ENCODE results near the gene MUC3A. TPM values are rescaled to one million over a fixed set of nuclear protein-coding genes. Genes with fewer than 3 reads are reported as not detected.

Gene MUC3A, protein sequence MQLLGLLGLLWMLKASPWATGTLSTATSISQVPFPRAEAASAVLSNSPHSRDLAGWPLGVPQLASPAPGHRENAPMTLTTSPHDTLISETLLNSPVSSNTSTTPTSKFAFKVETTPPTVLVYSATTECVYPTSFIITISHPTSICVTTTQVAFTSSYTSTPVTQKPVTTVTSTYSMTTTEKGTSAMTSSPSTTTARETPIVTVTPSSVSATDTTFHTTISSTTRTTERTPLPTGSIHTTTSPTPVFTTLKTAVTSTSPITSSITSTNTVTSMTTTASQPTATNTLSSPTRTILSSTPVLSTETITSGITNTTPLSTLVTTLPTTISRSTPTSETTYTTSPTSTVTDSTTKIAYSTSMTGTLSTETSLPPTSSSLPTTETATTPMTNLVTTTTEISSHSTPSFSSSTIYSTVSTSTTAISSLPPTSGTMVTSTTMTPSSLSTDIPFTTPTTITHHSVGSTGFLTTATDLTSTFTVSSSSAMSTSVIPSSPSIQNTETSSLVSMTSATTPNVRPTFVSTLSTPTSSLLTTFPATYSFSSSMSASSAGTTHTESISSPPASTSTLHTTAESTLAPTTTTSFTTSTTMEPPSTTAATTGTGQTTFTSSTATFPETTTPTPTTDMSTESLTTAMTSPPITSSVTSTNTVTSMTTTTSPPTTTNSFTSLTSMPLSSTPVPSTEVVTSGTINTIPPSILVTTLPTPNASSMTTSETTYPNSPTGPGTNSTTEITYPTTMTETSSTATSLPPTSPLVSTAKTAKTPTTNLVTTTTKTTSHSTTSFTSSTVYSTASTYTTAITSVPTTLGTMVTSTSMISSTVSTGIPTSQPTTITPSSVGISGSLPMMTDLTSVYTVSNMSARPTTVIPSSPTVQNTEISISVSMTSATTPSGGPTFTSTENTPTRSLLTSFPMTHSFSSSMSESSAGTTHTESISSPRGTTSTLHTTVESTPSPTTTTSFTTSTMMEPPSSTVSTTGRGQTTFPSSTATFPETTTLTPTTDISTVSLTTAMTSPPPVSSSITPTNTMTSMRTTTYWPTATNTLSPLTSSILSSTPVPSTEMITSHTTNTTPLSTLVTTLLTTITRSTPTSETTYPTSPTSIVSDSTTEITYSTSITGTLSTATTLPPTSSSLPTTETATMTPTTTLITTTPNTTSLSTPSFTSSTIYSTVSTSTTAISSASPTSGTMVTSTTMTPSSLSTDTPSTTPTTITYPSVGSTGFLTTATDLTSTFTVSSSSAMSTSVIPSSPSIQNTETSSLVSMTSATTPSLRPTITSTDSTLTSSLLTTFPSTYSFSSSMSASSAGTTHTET (N-terminal part only)
- not detected in 2 replicates for total RNA-seq

DNA sequence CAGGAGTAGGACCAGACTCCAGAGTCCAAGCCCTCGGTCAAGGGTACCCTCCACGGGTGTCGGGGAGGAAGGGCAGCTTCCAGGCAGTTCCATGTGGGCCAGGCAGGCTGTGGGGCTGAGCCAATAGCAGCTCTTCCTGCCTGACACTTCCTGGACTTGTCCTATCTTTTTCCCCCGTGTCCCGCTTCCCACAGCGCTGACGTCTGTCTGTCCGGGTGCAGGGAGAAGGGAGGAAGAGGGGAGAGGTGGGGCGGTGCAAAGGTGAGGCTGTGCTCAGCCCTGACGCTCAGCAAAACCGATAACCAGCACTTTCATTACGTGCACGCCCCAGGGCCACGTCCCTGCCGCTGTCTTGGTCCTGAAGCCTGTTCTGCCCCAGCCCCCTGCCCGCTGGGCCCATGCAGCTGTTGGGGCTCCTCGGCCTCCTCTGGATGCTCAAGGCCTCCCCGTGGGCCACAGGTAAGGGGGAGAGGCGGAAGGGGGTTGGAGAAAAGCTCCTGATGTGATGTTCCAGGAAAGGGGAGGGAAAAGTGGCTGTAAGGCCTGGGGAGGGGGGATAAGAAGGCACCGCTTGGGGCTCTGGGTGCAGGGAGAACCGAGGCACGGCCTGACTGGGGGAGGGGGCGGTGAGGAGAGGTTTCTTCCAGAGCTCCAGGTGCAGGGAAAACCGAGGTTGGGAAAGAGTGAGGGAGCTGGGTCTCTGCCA, at the start of gene MUC3A:
TSS of gene MUC3A (plus strand) at position 308 of the 706 bp plus-strand sequence. CDS start at position 399, 91 bp downstream.

DNA sequence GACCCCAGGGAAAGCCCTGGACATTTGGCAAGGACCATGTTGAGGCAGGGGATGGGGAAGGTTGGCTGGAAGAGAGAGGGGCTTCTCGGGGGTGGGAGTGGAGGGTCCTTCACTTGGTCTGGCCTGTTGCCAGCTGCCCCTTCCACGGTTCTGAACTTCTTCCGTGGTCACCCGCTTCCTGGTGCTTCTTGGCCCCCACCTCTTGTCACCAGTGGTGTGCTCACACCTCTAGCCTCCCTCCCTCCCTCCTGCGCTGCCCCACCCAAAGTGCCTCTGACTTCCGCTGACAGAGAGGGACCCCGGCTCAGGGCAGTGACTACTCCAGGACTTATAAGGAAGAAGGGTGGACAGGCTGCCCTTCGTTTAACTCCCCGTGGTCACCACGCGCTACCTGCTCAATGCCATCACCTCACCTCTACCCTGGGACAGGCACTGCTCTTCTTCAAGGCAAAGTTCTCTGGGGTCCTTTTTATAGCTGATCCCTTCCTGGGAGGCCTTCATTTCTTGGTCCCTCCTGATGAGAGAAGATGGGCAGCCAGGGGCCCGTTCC, 19.8 kb downstream of the MUC3A start, which contains the start of gene MUC12:
TSS of gene MUC12 (plus strand) at position 500 of the 550 bp plus-strand sequence. CDS start 58 bp downstream, outside the sequence.

Other genes starting within 250 kb of the MUC3A start
- gene POP7, start 243.4 kb upstream of the MUC3A start, total RNA-seq = 40.1 and 58.6 TPM in 2 replicates
- not detected in 2 replicates for gene EPO, start 229.1 kb upstream of the MUC3A start, total RNA-seq
- under 0.01 TPM in 1 of 2 replicates, not detected in the other for gene ZAN, start 215.9 kb upstream of the MUC3A start, total RNA-seq
- 81.7 and 95.8 TPM in 2 replicates for gene EPHB4, start 122.0 kb upstream of the MUC3A start, total RNA-seq
- gene SLC12A9, start 96.8 kb upstream of the MUC3A start, total RNA-seq = 16.4 and 18.4 TPM in 2 replicates
- gene TRIP6, start 82.1 kb upstream of the MUC3A start, total RNA-seq = 151 and 191 TPM in 2 replicates
- gene SRRT, start 74.4 kb upstream of the MUC3A start, total RNA-seq = 44.3 and 90.3 TPM in 2 replicates
- gene UFSP1, start 59.8 kb upstream of the MUC3A start, total RNA-seq = 3.0 and 6.3 TPM in 2 replicates
- gene ACHE, start 53.6 kb upstream of the MUC3A start, total RNA-seq = 0.31 TPM in 1 of 2 replicates, not detected in the other
- 1.7 TPM in 1 of 2 replicates, not detected in the other for gene MUC12, start 20.0 kb downstream of the MUC3A start, total RNA-seq
- gene MUC17, start 70.5 kb downstream of the MUC3A start, total RNA-seq = not detected in 2 replicates
- gene TRIM56, start 135.9 kb downstream of the MUC3A start, total RNA-seq = 6.0 and 13.6 TPM in 2 replicates
- gene SERPINE1, start 177.6 kb downstream of the MUC3A start, total RNA-seq = 244 and 431 TPM in 2 replicates
- 259 and 320 TPM in 2 replicates for gene AP1S1, start 204.9 kb downstream of the MUC3A start, total RNA-seq
- gene VGF, start 216.0 kb downstream of the MUC3A start, total RNA-seq = 0.08 TPM in 1 of 2 replicates, not detected in the other
- gene NAT16, start 230.8 kb downstream of the MUC3A start, total RNA-seq = not detected in 2 replicates

Data from hair follicular keratinocyte (primary cell).